HepG2 (cell line): ENCODE results near the gene SCUBE1. TPM values are rescaled to one million over a fixed set of nuclear protein-coding genes. Genes with fewer than 3 reads are reported as not detected.
A peak's percentile ranks its signal among the peaks of the same experiment; 100 is the strongest.

Experiments used
- ATAC-seq: fragments of 200-7000 bp; cut with Tn5 transposase; 3 replicates; pipeline ENCODE4 v1.9.1; 2020; ENCODE audit warnings: mild to moderate bottlenecking, moderate library complexity
- BruUV-seq: library from RNA; stranded (reverse); fragments of 400-500 nt; replicated peaks from 2 replicates; lab custom pipeline; 2021; lab: Mats Ljungman, UMichigan
- CTCF ChIA-PET: fragments of 300-600 bp; formaldehyde crosslinking; extraction: SDS; loops from one replicate; lab custom pipeline; 2021; ENCODE audit warnings: low total read pairs, inconsistent platforms, low intra/inter-chr PET ratio; lab: Yijun Ruan, JAX
- POLR2A ChIA-PET: fragments of 350-600 bp; sonication (Branson Sonifier 250); formaldehyde crosslinking; loops from one replicate; lab custom pipeline; 2020; ENCODE audit warnings: antibody characterized with exemption, inconsistent platforms; lab: Yijun Ruan, JAX
- DNase-seq: peaks from one replicate; pipeline ENCODE4 v3.0.0-alpha.2; 2015; ENCODE audit warnings: low spot score
- FAIRE-seq: peaks from 3 replicates; lab custom pipeline; 2011; peaks lifted over from hg19 to GRCh38; lab: Jason Lieb, UNC
- H2AFZ ChIP-seq: one replicate; pipeline ENCODE4 v1.6.1; 2011; ENCODE audit warnings: low read length, inconsistent platforms
- H3K27ac ChIP-seq: fragments of 300-600 bp; 3 replicates; pipeline ENCODE4 v1.8.0; 2011; ENCODE audit warnings: mixed run types, mild to moderate bottlenecking, mixed read lengths, low read length, inconsistent platforms; ENCODE audit not compliant: insufficient read depth; ENCODE audit errors: extremely low read length
- H3K27me3 ChIP-seq, 2 experiments: fragments of 200-600 bp in 1 of 2; 2 replicates in 1 of 2; 3 replicates in 1 of 2; pipeline versions ENCODE4 v1.6.0 to v1.8.0; 2011; ENCODE audit warnings: low read length in 2 of 2, mild to moderate bottlenecking in 2 of 2, moderate library complexity in 2 of 2, inconsistent platforms in 1 of 2; ENCODE audit not compliant: insufficient read depth in 2 of 2, control insufficient read depth in 1 of 2
- H3K36me3 ChIP-seq, 2 experiments: fragments of 200-600 bp in 1 of 2; replicated peaks in 1 of 2; 2 replicates in 1 of 2; 3 replicates in 1 of 2; pipeline versions ENCODE4 v1.5.1 to v1.8.0; 2011; ENCODE audit warnings: low read length in 2 of 2, inconsistent platforms in 1 of 2; ENCODE audit not compliant: insufficient read depth in 2 of 2, control insufficient read depth in 1 of 2
- H3K4me1 ChIP-seq: 2 replicates; pipeline ENCODE4 v1.5.1; 2012; ENCODE audit warnings: low read length, inconsistent platforms; ENCODE audit not compliant: insufficient read depth
- H3K4me2 ChIP-seq: 2 replicates; pipeline ENCODE4 v1.6.0; 2011; ENCODE audit warnings: low read depth, low read length, inconsistent platforms
- H3K4me3 ChIP-seq, 3 experiments: fragments of 200-600 bp in 1 of 3; sonication (generic), shearing (Covaris generic) in 1 of 3; replicated peaks in 1 of 3; 2 replicates each; pipeline ENCODE4 v1.5.1; 2011 to 2016; ENCODE audit warnings: low read length in 3 of 3, inconsistent platforms in 2 of 3, low read depth in 2 of 3, mild to moderate bottlenecking in 2 of 3, control low read depth in 1 of 3, mixed read lengths in 1 of 3; ENCODE audit not compliant: insufficient read depth in 1 of 3
- H3K79me2 ChIP-seq: one replicate; pipeline ENCODE4 v1.6.1; 2011; ENCODE audit warnings: low read length, inconsistent platforms; ENCODE audit not compliant: insufficient read depth
- H3K9ac ChIP-seq: 2 replicates; pipeline ENCODE4 v1.6.0; 2011; ENCODE audit warnings: mild to moderate bottlenecking, low read depth, low read length, inconsistent platforms; ENCODE audit not compliant: insufficient read depth
- H3K9me3 ChIP-seq: 2 replicates; pipeline ENCODE4 v1.5.1; 2012; ENCODE audit warnings: mild to moderate bottlenecking, low read length
- H4K20me1 ChIP-seq: 2 replicates; pipeline ENCODE4 v1.6.0; 2011; ENCODE audit warnings: inconsistent platforms, mild to moderate bottlenecking, low read length, moderate library complexity; ENCODE audit not compliant: insufficient read depth
- BATF2 ChIP-seq: sonication (generic); formaldehyde crosslinking; IDR thresholded peaks from 2 replicates; pipeline ENCODE4 v1.8.0; 2022; ENCODE audit warnings: mild to moderate bottlenecking, missing genetic modification reagents, moderate library complexity
- GATAD2A ChIP-seq: IDR thresholded peaks from 2 replicates; pipeline ENCODE4 v1.6.1; 2016
- HIVEP1 ChIP-seq: sonication (generic); formaldehyde crosslinking; IDR thresholded peaks from 2 replicates; pipeline ENCODE4 v1.4.0; 2020; ENCODE audit warnings: mild to moderate bottlenecking, missing genetic modification reagents
- IRX3 ChIP-seq: sonication (generic); formaldehyde crosslinking; IDR thresholded peaks from 2 replicates; pipeline ENCODE4 v1.8.1; 2023; ENCODE audit warnings: mild to moderate bottlenecking, low read depth, missing genetic modification reagents, borderline replicate concordance
- KLF9 ChIP-seq: IDR thresholded peaks from 2 replicates; pipeline ENCODE4 v1.6.1; 2016; ENCODE audit warnings: low read depth
- ZKSCAN8 ChIP-seq: IDR thresholded peaks from 2 replicates; pipeline ENCODE4 v1.6.1; 2016; ENCODE audit warnings: borderline replicate concordance, missing genetic modification reagents, missing compliant biosample characterization
- ZNF263 ChIP-seq: sonication (generic); formaldehyde crosslinking; IDR thresholded peaks from 2 replicates; pipeline ENCODE4 v1.4.0; 2020; ENCODE audit warnings: missing genetic modification reagents
- ZNF3 ChIP-seq: IDR thresholded peaks from 2 replicates; pipeline ENCODE4 v1.7.0; 2017; ENCODE audit warnings: inconsistent platforms
- ZNF33B ChIP-seq: sonication (generic); formaldehyde crosslinking; IDR thresholded peaks from 2 replicates; pipeline ENCODE4 v1.5.1; 2020; ENCODE audit warnings: mild to moderate bottlenecking, missing genetic modification reagents
- ZNF354B ChIP-seq: sonication (generic); formaldehyde crosslinking; IDR thresholded peaks from 2 replicates; pipeline ENCODE4 v1.8.0; 2022; ENCODE audit warnings: mild to moderate bottlenecking, missing genetic modification reagents
- ZNF468 ChIP-seq: sonication (generic); formaldehyde crosslinking; IDR thresholded peaks from 2 replicates; pipeline ENCODE4 v1.8.0; 2022; ENCODE audit warnings: mild to moderate bottlenecking, moderate library complexity, missing genetic modification reagents
- ZNF543 ChIP-seq: sonication (generic); formaldehyde crosslinking; IDR thresholded peaks from 2 replicates; pipeline ENCODE4 v1.4.0; 2020; ENCODE audit warnings: mild to moderate bottlenecking, missing genetic modification reagents
- ZNF550 ChIP-seq: sonication (generic); formaldehyde crosslinking; IDR thresholded peaks from 2 replicates; pipeline ENCODE4 v1.4.0; 2020; ENCODE audit warnings: mild to moderate bottlenecking, missing genetic modification reagents, borderline replicate concordance
- ZNF703 ChIP-seq: sonication (generic); formaldehyde crosslinking; IDR thresholded peaks from 2 replicates; pipeline ENCODE4 v1.5.1; 2020; ENCODE audit warnings: missing genetic modification reagents, mild to moderate bottlenecking, moderate library complexity, borderline replicate concordance
- ZNF768 ChIP-seq: sonication (generic); formaldehyde crosslinking; IDR thresholded peaks from 2 replicates; pipeline ENCODE4 v1.4.0; 2020; ENCODE audit warnings: missing genetic modification reagents
- WGBS: methylation state at CpG from one replicate; pipeline ENCODE4 v1.1.6; 2017; ENCODE audit warnings: low lambda C conversion rate; 5-methylcytosine and 5-hydroxymethylcytosine counted together
- in situ Hi-C: cut with HindIII; loops from 2 replicates; pipeline ENCODE4 v1.10.0; 2017; ENCODE audit warnings: low pct_unique_long_range_greater_than_20kb; ENCODE audit not compliant: extremely low pct_ligation_motif_present
- intact Hi-C: fragments of 100-400 bp; cut with micrococcal nuclease; formaldehyde crosslinking; loops from one replicate; pipeline ENCODE4 v1.10.0; 2022; ENCODE audit not compliant: unreplicated experiment
- polyA plus RNA-seq, 8 experiments: library from polyadenylated mRNA; depleted of rRNA in 3 of 8; stranded (reverse) in 7 of 8; unstranded in 1 of 8; fragments of >200 nt; fragmentation: Illumina TruSeq in 4 of 8; extraction: Trizol in 4 of 8; gene quantifications; 2 replicates each; pipeline versions ENCODE4 v1.2.1 to v1.2.3, GENCODE V29; 2011 to 2016; ENCODE audit warnings: low read depth in 4 of 8, missing spikeins in 1 of 8, mixed read lengths in 1 of 8; ENCODE audit not compliant: insufficient read depth in 1 of 8
- total RNA-seq, 5 experiments: library from RNA; depleted of rRNA; stranded (reverse); fragments of >200 nt; fragmentation: Illumina TruSeq; extraction: Trizol; gene quantifications; 2 replicates each; pipeline ENCODE4 v1.2.3, GENCODE V29; 2016; ENCODE audit warnings: low read depth in 1 of 5
- TF ChIP-seq, protein P1 (sequence below): sonication (generic); formaldehyde crosslinking; IDR thresholded peaks from 2 replicates; pipeline ENCODE4 v1.4.0; 2020; ENCODE audit warnings: missing genetic modification reagents
- TF ChIP-seq, protein P2 (sequence below): sonication (generic); formaldehyde crosslinking; IDR thresholded peaks from 2 replicates; pipeline ENCODE4 v1.5.0; 2020; ENCODE audit warnings: mild to moderate bottlenecking, missing genetic modification reagents

The SCUBE1 gene
- total and polyA plus RNA-seq, 2 of the 13 experiments (the other 11 are each of a cell fraction or from before 2014, with no cell fraction given): under 0.01 to 0.05 TPM

GRCh38 chr22:43186272-43187170 lies 156.7 kb downstream of the SCUBE1 start, which contains the start of gene TTLL12:
Gene TTLL12, minus strand, starts transcription at chr22:43187134. Its CDS starts 65 bp downstream, at chr22:43187069.
- POLR2A ChIA-PET: interaction anchor here (0.6 to 1.8 kb wide), 9 partner anchors 10 to 211 kb away, joined by 3 to 6 read pairs (median 4); partner anchors contain the start of gene MCAT
- BruUV-seq: TSS peak; percentile 58
- Histone ChIP-seq H3K27me3 (no peaks in the 10 kb centered on the region), H3K4me1 (peaks cover 48% of the 10 kb centered on the region), H2AFZ (peak within 1 kb of the TSS; percentile 71), H3K27ac (peak within 1 kb of the TSS; percentile 79), H3K9me3 (peaks cover 10% of the 10 kb centered on the region), H3K36me3 (no peaks in the 10 kb centered on the region; a peak in 2 of 5 replicates), H3K4me3 (peak within 1 kb of the TSS; percentile 79 to 85 (median 85)), H3K9ac (peak within 1 kb of the TSS; percentile 85), H3K4me2 (peak within 1 kb of the TSS; percentile 96), H3K79me2 (peaks cover 14% of the 10 kb centered on the region), H4K20me1 (no peaks in the 10 kb centered on the region)
- WGBS: 1% methylated on average over 13 of the region's 87 CpGs
- FAIRE-seq (no peak), DNase-seq (no peak), ATAC-seq (peak; percentile 62)
- in situ Hi-C loops (no loop called here), intact Hi-C loops (no loop called here)
- CTCF ChIA-PET: no interaction called here
- TF ChIP-seq ZNF3 (CRISPR knock-in tag) (no peak), IRX3 (CRISPR knock-in tag) (no peak), ZNF768 (peak; percentile 45; the same call in 1 of the 2 replicates), BATF2 (no peak), ZKSCAN8 (CRISPR knock-in tag) (no peak), KLF9 (CRISPR knock-in tag) (no peak), ZNF33B (no peak), HIVEP1 (CRISPR knock-in tag) (no peak), ZNF263 (CRISPR knock-in tag) (peak; percentile 22; the same call in 1 of the 2 replicates), ZNF543 (CRISPR knock-in tag) (no peak), ZNF468 (CRISPR knock-in tag) (peak; percentile 83; the same call in 1 of the 2 replicates), ZNF550 (CRISPR knock-in tag) (no peak), GATAD2A (CRISPR knock-in tag) (no peak), ZNF354B (CRISPR knock-in tag) (no peak), ZNF703 (CRISPR knock-in tag) (no peak)
- TF ChIP-seq, protein P1, sequence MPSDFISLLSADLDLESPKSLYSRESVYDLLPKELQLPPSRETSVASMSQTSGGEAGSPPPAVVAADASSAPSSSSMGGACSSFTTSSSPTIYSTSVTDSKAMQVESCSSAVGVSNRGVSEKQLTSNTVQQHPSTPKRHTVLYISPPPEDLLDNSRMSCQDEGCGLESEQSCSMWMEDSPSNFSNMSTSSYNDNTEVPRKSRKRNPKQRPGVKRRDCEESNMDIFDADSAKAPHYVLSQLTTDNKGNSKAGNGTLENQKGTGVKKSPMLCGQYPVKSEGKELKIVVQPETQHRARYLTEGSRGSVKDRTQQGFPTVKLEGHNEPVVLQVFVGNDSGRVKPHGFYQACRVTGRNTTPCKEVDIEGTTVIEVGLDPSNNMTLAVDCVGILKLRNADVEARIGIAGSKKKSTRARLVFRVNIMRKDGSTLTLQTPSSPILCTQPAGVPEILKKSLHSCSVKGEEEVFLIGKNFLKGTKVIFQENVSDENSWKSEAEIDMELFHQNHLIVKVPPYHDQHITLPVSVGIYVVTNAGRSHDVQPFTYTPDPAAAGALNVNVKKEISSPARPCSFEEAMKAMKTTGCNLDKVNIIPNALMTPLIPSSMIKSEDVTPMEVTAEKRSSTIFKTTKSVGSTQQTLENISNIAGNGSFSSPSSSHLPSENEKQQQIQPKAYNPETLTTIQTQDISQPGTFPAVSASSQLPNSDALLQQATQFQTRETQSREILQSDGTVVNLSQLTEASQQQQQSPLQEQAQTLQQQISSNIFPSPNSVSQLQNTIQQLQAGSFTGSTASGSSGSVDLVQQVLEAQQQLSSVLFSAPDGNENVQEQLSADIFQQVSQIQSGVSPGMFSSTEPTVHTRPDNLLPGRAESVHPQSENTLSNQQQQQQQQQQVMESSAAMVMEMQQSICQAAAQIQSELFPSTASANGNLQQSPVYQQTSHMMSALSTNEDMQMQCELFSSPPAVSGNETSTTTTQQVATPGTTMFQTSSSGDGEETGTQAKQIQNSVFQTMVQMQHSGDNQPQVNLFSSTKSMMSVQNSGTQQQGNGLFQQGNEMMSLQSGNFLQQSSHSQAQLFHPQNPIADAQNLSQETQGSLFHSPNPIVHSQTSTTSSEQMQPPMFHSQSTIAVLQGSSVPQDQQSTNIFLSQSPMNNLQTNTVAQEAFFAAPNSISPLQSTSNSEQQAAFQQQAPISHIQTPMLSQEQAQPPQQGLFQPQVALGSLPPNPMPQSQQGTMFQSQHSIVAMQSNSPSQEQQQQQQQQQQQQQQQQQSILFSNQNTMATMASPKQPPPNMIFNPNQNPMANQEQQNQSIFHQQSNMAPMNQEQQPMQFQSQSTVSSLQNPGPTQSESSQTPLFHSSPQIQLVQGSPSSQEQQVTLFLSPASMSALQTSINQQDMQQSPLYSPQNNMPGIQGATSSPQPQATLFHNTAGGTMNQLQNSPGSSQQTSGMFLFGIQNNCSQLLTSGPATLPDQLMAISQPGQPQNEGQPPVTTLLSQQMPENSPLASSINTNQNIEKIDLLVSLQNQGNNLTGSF (CRISPR knock-in tag): peak; percentile 74; the same call in 1 of the 2 replicates
- TF ChIP-seq, protein P2, sequence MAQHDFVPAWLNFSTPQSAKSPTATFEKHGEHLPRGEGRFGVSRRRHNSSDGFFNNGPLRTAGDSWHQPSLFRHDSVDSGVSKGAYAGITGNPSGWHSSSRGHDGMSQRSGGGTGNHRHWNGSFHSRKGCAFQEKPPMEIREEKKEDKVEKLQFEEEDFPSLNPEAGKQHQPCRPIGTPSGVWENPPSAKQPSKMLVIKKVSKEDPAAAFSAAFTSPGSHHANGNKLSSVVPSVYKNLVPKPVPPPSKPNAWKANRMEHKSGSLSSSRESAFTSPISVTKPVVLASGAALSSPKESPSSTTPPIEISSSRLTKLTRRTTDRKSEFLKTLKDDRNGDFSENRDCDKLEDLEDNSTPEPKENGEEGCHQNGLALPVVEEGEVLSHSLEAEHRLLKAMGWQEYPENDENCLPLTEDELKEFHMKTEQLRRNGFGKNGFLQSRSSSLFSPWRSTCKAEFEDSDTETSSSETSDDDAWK (CRISPR knock-in tag): no peak
